OCI-LY1 (cell line): ENCODE data around the gene KCNA3.

Source experiments
- H2AFZ ChIP-seq: fragments of 200-600 bp; sonication (generic), shearing (Covaris generic); 2 replicates; pipeline ENCODE4 v1.6.0; 2014; ENCODE audit warnings: antibody characterized with exemption, mild to moderate bottlenecking, low read length
- H3F3A ChIP-seq: fragments of 200-600 bp; sonication (generic), shearing (Covaris generic); 2 replicates; pipeline ENCODE4 v1.6.0; 2014; ENCODE audit warnings: mild to moderate bottlenecking, antibody characterized with exemption, low read length, moderate library complexity; ENCODE audit not compliant: insufficient read depth
- H3K27ac ChIP-seq: fragments of 200-600 bp; sonication (generic); 2 replicates; pipeline ENCODE4 v1.5.1; 2014; ENCODE audit warnings: low read length, mixed run types, mild to moderate bottlenecking, low read depth; ENCODE audit not compliant: poor library complexity, severe bottlenecking
- H3K27me3 ChIP-seq: fragments of 200-600 bp; sonication (generic); 2 replicates; pipeline ENCODE4 v1.6.0; 2014; ENCODE audit warnings: antibody characterized with exemption, mild to moderate bottlenecking, low read length, moderate library complexity; ENCODE audit not compliant: insufficient read depth
- H3K36me3 ChIP-seq: fragments of 200-600 bp; sonication (generic); 2 replicates; pipeline ENCODE4 v1.6.1; 2014; ENCODE audit warnings: mild to moderate bottlenecking, antibody characterized with exemption, low read length, moderate library complexity, mixed read lengths; ENCODE audit not compliant: insufficient read depth
- H3K4me1 ChIP-seq: fragments of 200-600 bp; sonication (generic); 2 replicates; pipeline ENCODE4 v1.5.1; 2014; ENCODE audit warnings: mild to moderate bottlenecking, low read length, moderate library complexity; ENCODE audit not compliant: insufficient read depth, severe bottlenecking
- H3K4me2 ChIP-seq: fragments of 200-600 bp; sonication (generic), shearing (Covaris generic); 2 replicates; pipeline ENCODE4 v1.6.1; 2014; ENCODE audit warnings: low read length
- H3K4me3 ChIP-seq: fragments of 200-600 bp; sonication (generic); 2 replicates; pipeline ENCODE4 v1.5.1; 2014; ENCODE audit warnings: low read length, low read depth, mild to moderate bottlenecking, mixed read lengths; ENCODE audit not compliant: poor library complexity, severe bottlenecking
- H3K79me2 ChIP-seq: fragments of 200-600 bp; shearing (Covaris generic); 2 replicates; pipeline ENCODE4 v1.6.1; 2016; ENCODE audit warnings: mixed run types, low read length, mixed read lengths; ENCODE audit not compliant: insufficient read depth
- H3K9ac ChIP-seq: fragments of 200-600 bp; sonication (generic), shearing (Covaris generic); 2 replicates; pipeline ENCODE4 v1.6.1; 2014; ENCODE audit warnings: mild to moderate bottlenecking, low read length, mixed read lengths
- H3K9me2 ChIP-seq: fragments of 200-600 bp; sonication (generic), shearing (Covaris generic); 2 replicates; pipeline ENCODE4 v1.6.1; 2014; ENCODE audit warnings: low read depth, mild to moderate bottlenecking, low read length, mixed read lengths
- H3K9me3 ChIP-seq: fragments of 200-600 bp; shearing (Covaris generic); 2 replicates; pipeline ENCODE4 v1.6.1; 2014; ENCODE audit warnings: low read length, mixed read lengths
- H4K20me1 ChIP-seq: fragments of 200-600 bp; sonication (generic), shearing (Covaris generic); 2 replicates; pipeline ENCODE4 v1.6.0; 2016; ENCODE audit warnings: mild to moderate bottlenecking, low read length; ENCODE audit not compliant: insufficient read depth
- CTCF ChIP-seq: fragments of 200-600 bp; sonication (generic), shearing (Covaris generic); IDR thresholded peaks from 2 replicates; pipeline ENCODE4 v1.5.1; 2017; ENCODE audit warnings: mild to moderate bottlenecking, antibody characterized with exemption, low read length, moderate library complexity, mixed read lengths
- EZH2 ChIP-seq: fragments of 200-600 bp; sonication (generic), shearing (Covaris generic); IDR thresholded peaks from 2 replicates; pipeline ENCODE4 v1.8.0; 2017; ENCODE audit warnings: borderline replicate concordance, mixed run types, mild to moderate bottlenecking, antibody characterized with exemption, low read length, moderate library complexity, mixed read lengths

The KCNA3 gene

GRCh38 chr1:110634455-110635311 lies 40.1 kb downstream of the KCNA3 start:
- H2AFZ ChIP-seq: no peak overlapping the region
- H3K9ac ChIP-seq: no peak overlapping the region
- no peaks in the 10 kb centered on the region for H3K36me3 ChIP-seq

GRCh38 chr1:110634086-110634454 lies 40.7 kb downstream of the KCNA3 start:
- TF ChIP-seq CTCF (no peak), EZH2 (no peak)

More at GRCh38 chr1:110634455-110635311, 40.1 kb downstream of the KCNA3 start:
- H3K9me2 ChIP-seq: no peaks in the 10 kb centered on the region
- no peak overlapping the region for H3K4me3 ChIP-seq
- H3K4me1 ChIP-seq: peaks cover 84% of the 10 kb centered on the region
- no peaks in the 10 kb centered on the region for H3K27me3 ChIP-seq
- no peak for TF ChIP-seq EZH2
- no peak for TF ChIP-seq CTCF
- no peaks in the 10 kb centered on the region for H3K9me3 ChIP-seq
- no peaks in the 10 kb centered on the region for H4K20me1 ChIP-seq
- H3K79me2 ChIP-seq: no peaks in the 10 kb centered on the region
- peak overlapping the region; percentile 79 for H3K27ac ChIP-seq
- H3F3A ChIP-seq: no peaks in the 10 kb centered on the region
- no peak overlapping the region; the same call in 1 of the 2 replicates for H3K4me2 ChIP-seq

GRCh38 chr1:110633646-110634030 lies 41.1 kb downstream of the KCNA3 start:
- TF ChIP-seq CTCF (no peak), EZH2 (no peak)
- Histone ChIP-seq H3F3A (no peaks in the 10 kb centered on the region), H3K9ac (no peak overlapping the region), H3K4me3 (no peak overlapping the region), H3K9me3 (no peaks in the 10 kb centered on the region), H3K4me2 (no peak overlapping the region), H3K36me3 (no peaks in the 10 kb centered on the region), H3K9me2 (no peaks in the 10 kb centered on the region), H4K20me1 (no peaks in the 10 kb centered on the region), H3K79me2 (no peaks in the 10 kb centered on the region), H2AFZ (no peak overlapping the region), H3K4me1 (peaks cover 88% of the 10 kb centered on the region), H3K27ac (peak overlapping the region; percentile 79), H3K27me3 (no peaks in the 10 kb centered on the region)

More at GRCh38 chr1:110634086-110634454, 40.7 kb downstream of the KCNA3 start:
- Histone ChIP-seq H3F3A (no peaks in the 10 kb centered on the region), H3K79me2 (no peaks in the 10 kb centered on the region), H3K27me3 (no peaks in the 10 kb centered on the region), H2AFZ (no peak overlapping the region), H3K4me1 (peaks cover 88% of the 10 kb centered on the region), H3K36me3 (no peaks in the 10 kb centered on the region), H4K20me1 (no peaks in the 10 kb centered on the region), H3K4me2 (no peak overlapping the region), H3K27ac (peak overlapping the region; percentile 79), H3K9me3 (no peaks in the 10 kb centered on the region), H3K4me3 (no peak overlapping the region), H3K9ac (no peak overlapping the region), H3K9me2 (no peaks in the 10 kb centered on the region)
